OCI-LY7 (cell line): ENCODE results near the gene HMGXB4. TPM values are rescaled to one million over a fixed set of nuclear protein-coding genes. Genes with fewer than 3 reads are reported as not detected.

Source experiments
- BruUV-seq: library from RNA; stranded (reverse); fragments of 400-500 nt; replicated peaks from 2 replicates; lab custom pipeline; 2021; lab: Mats Ljungman, UMichigan
- CTCF ChIA-PET: fragments of 300-600 bp; sonication (Branson Sonifier 250); formaldehyde crosslinking; loops from one replicate; lab custom pipeline; 2022; ENCODE audit warnings: antibody characterized with exemption; ENCODE audit not compliant: unreplicated experiment; lab: Charles Lee
- POLR2A ChIA-PET: fragments of 300-600 bp; sonication (Branson Sonifier 250); formaldehyde crosslinking; loops from one replicate; lab custom pipeline; 2022; ENCODE audit warnings: antibody characterized with exemption; lab: Charles Lee
- DNase-seq: peaks from one replicate; pipeline ENCODE4 v3.0.0-alpha.2; 2015; ENCODE audit warnings: low spot score
- H2AFZ ChIP-seq: fragments of 200-600 bp; sonication (generic), shearing (Covaris generic); 2 replicates; pipeline ENCODE4 v1.6.1; 2014; ENCODE audit warnings: mild to moderate bottlenecking, antibody characterized with exemption, low read length, moderate library complexity
- H3K27ac ChIP-seq: fragments of 200-600 bp; sonication (generic); 2 replicates; pipeline ENCODE4 v1.5.1; 2014; ENCODE audit warnings: mixed run types, low read depth, mild to moderate bottlenecking, moderate library complexity, low read length, inconsistent platforms; ENCODE audit not compliant: poor library complexity, severe bottlenecking
- H3K36me3 ChIP-seq: fragments of 200-600 bp; sonication (generic); 2 replicates; pipeline ENCODE4 v1.6.1; 2014; ENCODE audit warnings: mild to moderate bottlenecking, antibody characterized with exemption, low read length, moderate library complexity, mixed read lengths; ENCODE audit not compliant: insufficient read depth
- H3K4me1 ChIP-seq: fragments of 200-600 bp; sonication (generic); 2 replicates; pipeline ENCODE4 v1.5.1; 2014; ENCODE audit warnings: mild to moderate bottlenecking, low read length; ENCODE audit not compliant: insufficient read depth, poor library complexity, severe bottlenecking
- H3K4me2 ChIP-seq: fragments of 200-600 bp; sonication (generic); 2 replicates; pipeline ENCODE4 v1.6.1; 2014; ENCODE audit warnings: mild to moderate bottlenecking, low read length
- H3K4me3 ChIP-seq: fragments of 200-600 bp; sonication (generic); 2 replicates; pipeline ENCODE4 v1.5.1; 2014; ENCODE audit warnings: mild to moderate bottlenecking, low read depth, low read length; ENCODE audit not compliant: poor library complexity, severe bottlenecking
- H3K79me2 ChIP-seq: fragments of 200-600 bp; sonication (generic); 2 replicates; pipeline ENCODE4 v1.6.1; 2016; ENCODE audit warnings: low read depth, mild to moderate bottlenecking, low read length, moderate library complexity, mixed read lengths; ENCODE audit not compliant: insufficient read depth
- H3K9me2 ChIP-seq: fragments of 200-600 bp; sonication (generic); 2 replicates; pipeline ENCODE4 v1.6.1; 2016; ENCODE audit warnings: mild to moderate bottlenecking, low read length, mixed read lengths; ENCODE audit not compliant: insufficient read depth
- H3K9me3 ChIP-seq: fragments of 200-600 bp; sonication (generic); 2 replicates; pipeline ENCODE4 v1.6.1; 2014; ENCODE audit warnings: mild to moderate bottlenecking, mixed run types, low read length, mixed read lengths
- H4K20me1 ChIP-seq: fragments of 200-600 bp; sonication (generic); 2 replicates; pipeline ENCODE4 v1.6.1; 2014; ENCODE audit warnings: mild to moderate bottlenecking, antibody characterized with exemption, low read length, moderate library complexity, mixed read lengths; ENCODE audit not compliant: insufficient read depth
- EZH2phosphoT487 ChIP-seq: fragments of 200-600 bp; sonication (generic); IDR thresholded peaks from 2 replicates; pipeline ENCODE4 v1.6.1; 2018; ENCODE audit warnings: low read depth, borderline replicate concordance, mild to moderate bottlenecking, mixed run types, antibody characterized with exemption, low read length, moderate library complexity, mixed read lengths
- intact Hi-C: fragments of 100-400 bp; cut with micrococcal nuclease; formaldehyde crosslinking; loops from one replicate; pipeline ENCODE4 v1.10.0; 2022; ENCODE audit not compliant: unreplicated experiment
- total RNA-seq, 2 experiments: library from RNA; depleted of rRNA in 1 of 2; stranded (reverse); fragments of >200 nt in 1 of 2; shearing (Covaris generic) in 1 of 2; gene quantifications; 2 replicates each; pipeline ENCODE4 v1.2.3, GENCODE V29; 2014 to 2022
- TF ChIP-seq, protein P1 (sequence below): fragments of 200-600 bp; sonication (generic); conservative IDR thresholded peaks from 2 replicates; pipeline ENCODE4 v1.5.1; 2014; ENCODE audit warnings: mild to moderate bottlenecking, antibody characterized with exemption, low read length, moderate library complexity, mixed read lengths

The HMGXB4 gene
- total RNA-seq, 2 experiments from 2014 or later = 25.2 to 46.9 TPM

DNA sequence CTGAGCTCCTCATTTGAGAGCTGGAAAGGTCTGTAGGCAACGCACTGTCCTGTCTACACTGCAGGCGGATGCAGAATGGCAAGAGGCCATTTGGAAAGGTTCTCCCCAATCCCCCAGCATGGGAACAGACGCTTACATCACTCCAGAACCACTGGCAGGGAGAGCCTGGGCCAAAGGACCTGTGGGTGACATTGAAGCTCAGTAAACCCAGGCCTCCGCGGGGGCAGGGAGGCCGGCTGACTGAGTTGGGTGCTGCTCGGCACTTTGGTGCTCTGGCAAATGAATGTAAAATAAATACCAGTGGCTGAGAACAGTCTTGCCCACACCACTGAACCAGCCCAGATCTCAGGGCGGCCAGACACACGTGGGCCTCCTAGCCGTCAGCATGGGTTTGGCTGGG, 64.8 kb downstream of the HMGXB4 start:
- Histone ChIP-seq H2AFZ (no peak overlapping the region), H3K9me3 (no peaks in the 10 kb centered on the region), H3K4me2 (no peak overlapping the region), H3K79me2 (no peaks in the 10 kb centered on the region), H3K27ac (no peak overlapping the region), H4K20me1 (no peaks in the 10 kb centered on the region), H3K36me3 (peaks cover 11% of the 10 kb centered on the region), H3K4me3 (no peak overlapping the region), H3K9me2 (no peaks in the 10 kb centered on the region), H3K4me1 (no peaks in the 10 kb centered on the region)
- TF ChIP-seq, protein P1, sequence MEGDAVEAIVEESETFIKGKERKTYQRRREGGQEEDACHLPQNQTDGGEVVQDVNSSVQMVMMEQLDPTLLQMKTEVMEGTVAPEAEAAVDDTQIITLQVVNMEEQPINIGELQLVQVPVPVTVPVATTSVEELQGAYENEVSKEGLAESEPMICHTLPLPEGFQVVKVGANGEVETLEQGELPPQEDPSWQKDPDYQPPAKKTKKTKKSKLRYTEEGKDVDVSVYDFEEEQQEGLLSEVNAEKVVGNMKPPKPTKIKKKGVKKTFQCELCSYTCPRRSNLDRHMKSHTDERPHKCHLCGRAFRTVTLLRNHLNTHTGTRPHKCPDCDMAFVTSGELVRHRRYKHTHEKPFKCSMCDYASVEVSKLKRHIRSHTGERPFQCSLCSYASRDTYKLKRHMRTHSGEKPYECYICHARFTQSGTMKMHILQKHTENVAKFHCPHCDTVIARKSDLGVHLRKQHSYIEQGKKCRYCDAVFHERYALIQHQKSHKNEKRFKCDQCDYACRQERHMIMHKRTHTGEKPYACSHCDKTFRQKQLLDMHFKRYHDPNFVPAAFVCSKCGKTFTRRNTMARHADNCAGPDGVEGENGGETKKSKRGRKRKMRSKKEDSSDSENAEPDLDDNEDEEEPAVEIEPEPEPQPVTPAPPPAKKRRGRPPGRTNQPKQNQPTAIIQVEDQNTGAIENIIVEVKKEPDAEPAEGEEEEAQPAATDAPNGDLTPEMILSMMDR = no peak
- TF ChIP-seq EZH2phosphoT487 = no peak
- POLR2A ChIA-PET = interaction anchor here (0.7 kb wide), 1 partner anchor 9 kb away, joined by 4 read pairs; no protein-coding TSS in a partner anchor
- intact Hi-C loops = no loop called here
- CTCF ChIA-PET = no interaction called here
- no TSS peak for BruUV-seq
- no peak for DNase-seq

DNA sequence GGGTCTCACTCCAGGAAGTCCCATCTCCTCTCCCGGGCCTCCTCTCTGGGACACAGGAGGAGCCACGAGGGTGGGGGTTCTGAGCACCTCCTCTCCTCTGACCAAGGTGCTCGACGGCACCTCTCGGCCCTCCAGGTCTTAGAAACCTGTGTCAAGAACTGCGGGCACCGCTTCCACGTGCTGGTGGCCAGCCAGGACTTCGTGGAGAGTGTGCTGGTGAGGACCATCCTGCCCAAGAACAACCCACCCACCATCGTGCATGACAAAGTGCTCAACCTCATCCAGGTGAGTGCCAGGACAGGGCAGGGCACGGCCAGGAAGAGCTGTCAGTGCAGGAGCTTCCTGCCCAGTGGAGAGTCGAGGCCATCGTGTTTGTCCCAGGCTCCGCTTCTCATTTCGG, 65.6 kb downstream of the HMGXB4 start:
- Histone ChIP-seq H3K4me1 (no peaks in the 10 kb centered on the region), H3K9me2 (no peaks in the 10 kb centered on the region), H3K4me2 (no peak overlapping the region), H3K4me3 (no peak overlapping the region), H3K79me2 (no peaks in the 10 kb centered on the region), H4K20me1 (no peaks in the 10 kb centered on the region), H3K36me3 (peaks cover 11% of the 10 kb centered on the region), H3K9me3 (no peaks in the 10 kb centered on the region), H3K27ac (no peak overlapping the region), H2AFZ (no peak overlapping the region)
- intact Hi-C loops = no loop called here
- DNase-seq = no peak
- CTCF ChIA-PET = no interaction called here
- no TSS peak for BruUV-seq
- TF ChIP-seq, protein P1 = no peak
- no peak for TF ChIP-seq EZH2phosphoT487
- POLR2A ChIA-PET = no interaction called here

DNA sequence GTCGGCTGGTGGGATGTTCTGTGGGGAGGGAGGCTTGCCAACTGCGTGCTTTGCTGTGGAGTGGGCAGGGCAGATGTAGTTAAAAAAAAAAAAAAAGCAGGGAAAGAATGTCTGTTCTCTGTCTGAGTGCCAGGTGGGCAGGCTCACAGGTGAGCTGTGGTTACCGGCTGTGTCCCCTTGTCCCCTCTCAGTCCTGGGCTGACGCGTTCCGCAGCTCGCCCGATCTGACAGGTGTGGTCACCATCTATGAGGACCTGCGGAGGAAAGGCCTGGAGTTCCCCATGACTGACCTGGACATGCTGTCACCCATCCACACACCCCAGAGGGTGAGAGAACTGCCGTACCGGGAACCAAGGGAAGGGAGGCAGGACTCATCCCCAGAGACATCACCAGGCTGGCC, 66.0 kb downstream of the HMGXB4 start:
- no peak overlapping the region for H2AFZ ChIP-seq
- no peak overlapping the region for H3K27ac ChIP-seq
- ChIA-PET POLR2A (no interaction called here), CTCF (no interaction called here)
- H3K79me2 ChIP-seq = no peaks in the 10 kb centered on the region
- no peaks in the 10 kb centered on the region for H4K20me1 ChIP-seq
- H3K9me2 ChIP-seq = no peaks in the 10 kb centered on the region
- H3K4me3 ChIP-seq = no peak overlapping the region
- H3K9me3 ChIP-seq = no peaks in the 10 kb centered on the region
- no peak for DNase-seq
- TF ChIP-seq, protein P1 = no peak
- no peak for TF ChIP-seq EZH2phosphoT487
- H3K4me1 ChIP-seq = no peaks in the 10 kb centered on the region
- no peak overlapping the region for H3K4me2 ChIP-seq
- no TSS peak for BruUV-seq
- intact Hi-C loops = no loop called here
- peaks cover 11% of the 10 kb centered on the region for H3K36me3 ChIP-seq
